WTC11 (cell line): ENCODE results near the gene UIMC1.

Experiments used
- AFF4 ChIP-seq: sonication (generic); formaldehyde crosslinking; IDR thresholded peaks from 2 replicates; pipeline ENCODE4 v1.8.1; 2023; ENCODE audit warnings: mild to moderate bottlenecking, missing genetic modification reagents, borderline replicate concordance
- SP1 ChIP-seq: sonication (generic); formaldehyde crosslinking; conservative IDR thresholded peaks from 2 replicates; pipeline ENCODE4 v1.8.1; 2022; ENCODE audit warnings: missing genetic modification reagents
- TP53 ChIP-seq: sonication (generic); formaldehyde crosslinking; IDR thresholded peaks from 2 replicates; pipeline ENCODE4 v1.8.1; 2023; ENCODE audit warnings: mild to moderate bottlenecking, missing genetic modification reagents
- ZBTB43 ChIP-seq: sonication (generic); formaldehyde crosslinking; IDR thresholded peaks from 2 replicates; pipeline ENCODE4 v1.8.1; 2023; ENCODE audit warnings: mild to moderate bottlenecking, missing genetic modification reagents
- ZNF138 ChIP-seq: sonication (generic); formaldehyde crosslinking; conservative IDR thresholded peaks from 2 replicates; pipeline ENCODE4 v1.8.1; 2022; ENCODE audit warnings: mild to moderate bottlenecking, moderate library complexity, missing genetic modification reagents
- TF ChIP-seq, protein P1 (sequence below): fragments of 200-600 bp; IDR thresholded peaks from 2 replicates; pipeline ENCODE4 v1.8.0; 2022; ENCODE audit warnings: antibody characterized with exemption

DNA sequence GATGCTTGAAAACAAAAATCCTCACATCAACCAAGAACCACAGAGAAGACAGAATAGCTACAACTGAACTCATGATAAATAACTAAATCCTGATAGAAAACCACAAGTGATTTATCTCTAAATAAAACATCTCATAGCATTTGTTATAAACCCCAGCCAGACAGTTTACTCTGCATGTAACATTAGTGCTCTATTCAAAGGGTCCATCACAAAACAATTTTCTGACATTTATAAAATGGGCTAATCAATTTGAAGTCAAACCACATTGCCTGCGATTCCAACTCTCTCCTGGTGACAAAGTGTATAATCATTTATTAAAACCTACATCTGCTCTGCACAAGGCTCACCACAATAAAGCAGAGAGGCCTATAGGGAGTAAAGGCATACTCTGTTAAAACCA lies 49.8 kb downstream of the UIMC1 start:
- TF ChIP-seq ZBTB43 (CRISPR knock-in tag) (no peak), TP53 (CRISPR knock-in tag) (no peak), SP1 (CRISPR knock-in tag) (no peak), AFF4 (no peak), ZNF138 (CRISPR knock-in tag) (no peak)
- TF ChIP-seq, protein P1, sequence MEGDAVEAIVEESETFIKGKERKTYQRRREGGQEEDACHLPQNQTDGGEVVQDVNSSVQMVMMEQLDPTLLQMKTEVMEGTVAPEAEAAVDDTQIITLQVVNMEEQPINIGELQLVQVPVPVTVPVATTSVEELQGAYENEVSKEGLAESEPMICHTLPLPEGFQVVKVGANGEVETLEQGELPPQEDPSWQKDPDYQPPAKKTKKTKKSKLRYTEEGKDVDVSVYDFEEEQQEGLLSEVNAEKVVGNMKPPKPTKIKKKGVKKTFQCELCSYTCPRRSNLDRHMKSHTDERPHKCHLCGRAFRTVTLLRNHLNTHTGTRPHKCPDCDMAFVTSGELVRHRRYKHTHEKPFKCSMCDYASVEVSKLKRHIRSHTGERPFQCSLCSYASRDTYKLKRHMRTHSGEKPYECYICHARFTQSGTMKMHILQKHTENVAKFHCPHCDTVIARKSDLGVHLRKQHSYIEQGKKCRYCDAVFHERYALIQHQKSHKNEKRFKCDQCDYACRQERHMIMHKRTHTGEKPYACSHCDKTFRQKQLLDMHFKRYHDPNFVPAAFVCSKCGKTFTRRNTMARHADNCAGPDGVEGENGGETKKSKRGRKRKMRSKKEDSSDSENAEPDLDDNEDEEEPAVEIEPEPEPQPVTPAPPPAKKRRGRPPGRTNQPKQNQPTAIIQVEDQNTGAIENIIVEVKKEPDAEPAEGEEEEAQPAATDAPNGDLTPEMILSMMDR: no peak
